Measurements from ENCODE around the gene SLC4A2.
A peak's percentile ranks its signal among the peaks of the same experiment; 100 is the strongest.

Gene SLC4A2

DNA sequence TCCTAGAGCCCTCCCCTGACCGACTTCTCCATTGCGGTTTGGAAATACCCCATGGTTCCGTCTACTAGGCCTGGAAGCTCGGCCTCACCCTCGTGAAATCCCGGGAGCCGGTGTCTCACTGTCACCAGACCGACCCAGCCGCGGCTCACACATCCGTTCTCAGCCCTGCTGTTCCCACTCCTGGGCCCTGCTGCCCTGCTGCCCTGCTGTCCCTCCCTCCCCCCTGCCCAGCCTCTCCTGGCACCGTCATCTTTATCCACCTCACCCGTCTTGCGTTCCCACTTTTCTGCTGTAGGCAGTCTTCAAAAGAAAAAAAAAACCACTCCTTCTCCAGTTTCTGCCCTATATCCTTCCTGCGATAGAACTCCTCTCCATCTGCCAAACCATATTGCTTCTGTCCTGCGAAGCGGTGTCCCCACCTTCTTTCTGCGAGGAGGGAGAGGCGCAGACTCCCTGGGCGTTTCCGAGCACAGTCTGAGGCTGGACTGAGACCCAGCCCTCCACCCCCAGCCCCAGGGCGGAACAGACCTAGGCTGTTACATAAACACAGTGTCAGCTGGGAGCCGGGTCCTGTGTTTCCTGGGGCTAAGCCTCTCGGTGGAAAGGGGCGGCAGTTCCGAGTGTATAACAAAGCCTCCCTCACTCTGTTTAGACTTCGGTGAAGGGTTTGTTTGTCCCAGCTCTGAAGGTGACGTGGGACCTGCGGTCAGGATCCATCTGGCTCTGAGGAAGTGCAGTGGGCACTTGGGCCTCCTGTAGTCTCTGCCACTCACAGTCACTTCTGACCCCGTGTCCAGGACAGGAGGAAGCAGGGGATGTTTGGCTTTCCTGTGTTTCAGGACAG, 29.7 kb downstream of the SLC4A2 start:
- no peak for DNase-seq (ENCODE audit: low read depth)
- TF ChIP-seq, protein P1, sequence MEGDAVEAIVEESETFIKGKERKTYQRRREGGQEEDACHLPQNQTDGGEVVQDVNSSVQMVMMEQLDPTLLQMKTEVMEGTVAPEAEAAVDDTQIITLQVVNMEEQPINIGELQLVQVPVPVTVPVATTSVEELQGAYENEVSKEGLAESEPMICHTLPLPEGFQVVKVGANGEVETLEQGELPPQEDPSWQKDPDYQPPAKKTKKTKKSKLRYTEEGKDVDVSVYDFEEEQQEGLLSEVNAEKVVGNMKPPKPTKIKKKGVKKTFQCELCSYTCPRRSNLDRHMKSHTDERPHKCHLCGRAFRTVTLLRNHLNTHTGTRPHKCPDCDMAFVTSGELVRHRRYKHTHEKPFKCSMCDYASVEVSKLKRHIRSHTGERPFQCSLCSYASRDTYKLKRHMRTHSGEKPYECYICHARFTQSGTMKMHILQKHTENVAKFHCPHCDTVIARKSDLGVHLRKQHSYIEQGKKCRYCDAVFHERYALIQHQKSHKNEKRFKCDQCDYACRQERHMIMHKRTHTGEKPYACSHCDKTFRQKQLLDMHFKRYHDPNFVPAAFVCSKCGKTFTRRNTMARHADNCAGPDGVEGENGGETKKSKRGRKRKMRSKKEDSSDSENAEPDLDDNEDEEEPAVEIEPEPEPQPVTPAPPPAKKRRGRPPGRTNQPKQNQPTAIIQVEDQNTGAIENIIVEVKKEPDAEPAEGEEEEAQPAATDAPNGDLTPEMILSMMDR (IDR thresholded peaks at IDR 0.05; ENCODE audit: control insufficient read depth, insufficient read depth, low read depth, low read length, missing control alignments) = no peak
- peak overlapping the region; percentile 91 for H3K4me3 ChIP-seq (ENCODE audit: control insufficient read depth, low read depth, low read length)

- DNase-seq (ENCODE audit: low read depth) = no peak
- H3K4me3 ChIP-seq (ENCODE audit: control insufficient read depth, low read depth, low read length) = no peak overlapping the region
- TF ChIP-seq, protein P1 (IDR thresholded peaks at IDR 0.05; ENCODE audit: control insufficient read depth, insufficient read depth, low read depth, low read length, missing control alignments) = no peak
Observed at GRCh38 chr7:151089893-151090730, 30.7 kb downstream of the SLC4A2 start.

DNA sequence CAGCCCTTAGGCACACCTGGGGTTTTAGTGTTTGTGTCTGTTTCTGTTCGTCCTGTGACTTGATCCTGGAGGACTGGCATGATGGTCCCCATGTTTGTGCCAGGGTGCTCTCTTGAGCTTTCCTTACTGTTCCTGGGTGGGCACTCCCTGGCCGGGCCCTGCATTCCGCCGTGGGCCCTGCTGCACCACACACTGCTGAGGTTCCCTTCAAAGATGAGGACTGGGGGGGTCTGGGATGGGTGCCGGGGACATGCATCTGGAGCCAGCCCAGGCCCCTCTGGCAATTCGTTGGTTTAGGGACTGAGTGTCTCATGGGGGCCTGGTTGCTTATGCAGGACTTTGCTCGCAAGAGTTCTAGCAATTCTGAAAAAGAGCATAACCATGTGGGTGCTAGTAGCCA, 31.6 kb downstream of the SLC4A2 start:
- H3K4me3 ChIP-seq (ENCODE audit: control insufficient read depth, low read depth, low read length) = no peak overlapping the region

GRCh38 chr7:151091431-151091830, 32.0 kb downstream of the SLC4A2 start:
- TF ChIP-seq, protein P1 (IDR thresholded peaks at IDR 0.05; ENCODE audit: control insufficient read depth, insufficient read depth, low read depth, low read length, missing control alignments) = peak; percentile 56
- no peak for DNase-seq (ENCODE audit: low read depth)
- no peak overlapping the region for H3K4me3 ChIP-seq (ENCODE audit: control insufficient read depth, low read depth, low read length)

More for the DNA sequence above, 31.6 kb downstream of the SLC4A2 start:
- TF ChIP-seq, protein P1 (IDR thresholded peaks at IDR 0.05; ENCODE audit: control insufficient read depth, insufficient read depth, low read depth, low read length, missing control alignments) = no peak
- DNase-seq (ENCODE audit: low read depth) = no peak

GRCh38 chr7:151091988-151092387, 32.6 kb downstream of the SLC4A2 start:
- TF ChIP-seq, protein P1 (IDR thresholded peaks at IDR 0.05; ENCODE audit: control insufficient read depth, insufficient read depth, low read depth, low read length, missing control alignments) = no peak
- no peak overlapping the region for H3K4me3 ChIP-seq (ENCODE audit: control insufficient read depth, low read depth, low read length)
- no peak for DNase-seq (ENCODE audit: low read depth)

DNA sequence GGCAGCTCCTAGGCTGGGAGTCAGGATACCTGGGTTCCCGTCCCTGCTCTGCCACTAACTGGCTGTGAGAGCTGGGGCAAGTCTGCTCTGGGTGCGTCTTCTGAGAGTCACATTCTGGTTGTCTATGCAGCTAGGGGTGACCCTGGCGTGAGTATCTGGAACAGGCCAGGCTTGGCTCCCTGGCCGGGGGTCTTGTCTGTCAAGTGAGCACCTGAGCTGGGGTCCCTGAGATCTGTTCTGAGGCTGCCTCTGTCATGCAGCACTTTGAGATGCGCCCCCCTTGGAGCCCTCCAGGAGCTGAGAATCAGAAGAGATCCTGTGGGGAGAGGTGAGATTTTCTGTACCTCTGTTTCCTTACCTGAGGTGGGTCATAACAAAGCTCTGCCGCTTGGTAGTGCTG, 34.4 kb downstream of the SLC4A2 start:
- DNase-seq (ENCODE audit: low read depth) = no peak
- H3K4me3 ChIP-seq (ENCODE audit: control insufficient read depth, low read depth, low read length) = no peak overlapping the region
- TF ChIP-seq, protein P1 (IDR thresholded peaks at IDR 0.05; ENCODE audit: control insufficient read depth, insufficient read depth, low read depth, low read length, missing control alignments) = no peak

Measured in AG09309 (cell line).